GM21381 (cell line): ENCODE measurements around the gene INPP5A.

Experiments used
- ATAC-seq: cut with Tn5 transposase; IDR thresholded peaks from one replicate; pipeline ENCODE4 v1.9.1; 2021; ENCODE audit warnings: mild to moderate bottlenecking, moderate library complexity; ENCODE audit not compliant: unreplicated experiment

The INPP5A gene

GRCh38 chr10:132685101-132685891 lies 147.7 kb downstream of the INPP5A start:
- no peak for ATAC-seq

- no peak for ATAC-seq
Measured at GRCh38 chr10:132685921-132686680, 148.5 kb downstream of the INPP5A start.

DNA sequence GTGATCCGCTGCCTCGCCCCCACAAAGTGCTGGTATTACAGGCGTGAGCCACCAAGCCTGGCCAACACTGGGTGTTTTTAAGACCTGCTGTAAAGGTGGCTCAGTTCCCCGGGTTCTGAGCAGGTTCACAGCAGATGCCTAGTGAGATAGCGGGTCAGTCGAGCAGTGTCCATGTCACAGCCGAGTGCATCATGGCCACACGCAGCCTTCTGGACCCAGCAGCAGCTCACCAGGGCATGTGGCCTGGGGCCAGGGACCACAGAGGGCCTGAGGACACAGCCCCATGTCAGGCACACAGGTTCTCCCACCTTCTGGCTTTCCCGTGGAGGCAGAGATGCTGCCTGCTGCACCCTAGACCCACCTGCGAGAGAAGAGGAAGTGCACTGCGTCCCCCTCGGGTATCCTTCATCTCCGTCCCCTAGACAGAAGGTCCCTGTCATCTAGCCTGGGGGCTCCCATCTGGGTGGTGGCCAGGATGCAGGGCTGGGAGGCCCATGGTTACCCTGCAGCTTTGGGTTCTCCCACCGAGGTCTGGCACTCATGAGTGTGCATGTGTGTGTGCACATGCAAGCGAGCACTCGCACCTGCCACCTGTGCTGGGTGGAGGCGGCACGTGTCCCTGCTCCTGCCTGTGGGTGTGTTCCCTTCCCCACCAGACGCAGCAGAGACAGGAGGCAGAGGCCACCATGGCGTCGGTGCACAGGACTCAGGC lies 149.8 kb downstream of the INPP5A start:
- ATAC-seq: no peak

DNA sequence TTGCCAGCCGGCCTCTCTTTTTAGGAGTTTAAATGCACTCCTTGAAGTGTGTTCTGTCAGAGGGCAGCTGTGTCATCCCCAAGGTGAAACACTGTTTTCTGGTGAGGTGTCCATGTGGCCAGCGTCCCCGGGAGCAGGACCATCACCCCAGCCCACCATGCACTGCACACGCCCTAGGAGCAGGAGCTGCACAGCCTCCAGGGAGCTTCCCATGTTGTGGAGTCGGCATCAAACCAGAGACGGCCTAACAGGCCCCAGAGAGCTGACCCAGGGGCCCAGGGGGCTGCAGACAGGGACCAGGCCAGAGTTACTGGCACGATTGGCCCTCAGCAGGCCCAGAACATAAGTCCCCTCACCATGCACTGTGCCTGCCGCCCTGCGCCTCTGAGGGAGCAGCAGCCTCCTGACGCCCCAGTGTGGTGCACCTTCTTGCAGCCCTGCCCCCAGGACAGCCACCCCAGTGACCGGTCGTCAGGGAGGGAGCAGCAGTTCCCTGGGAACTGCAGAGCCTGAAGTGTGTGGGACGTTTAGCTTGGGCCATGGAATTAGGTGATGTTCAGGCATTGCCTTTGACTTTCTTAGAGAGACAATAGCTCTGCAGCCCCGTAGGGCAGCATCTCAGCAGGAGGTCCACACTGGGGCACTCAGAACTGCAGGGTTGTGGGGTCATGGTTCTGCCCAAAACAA lies 150.4 kb downstream of the INPP5A start:
- no peak for ATAC-seq

DNA sequence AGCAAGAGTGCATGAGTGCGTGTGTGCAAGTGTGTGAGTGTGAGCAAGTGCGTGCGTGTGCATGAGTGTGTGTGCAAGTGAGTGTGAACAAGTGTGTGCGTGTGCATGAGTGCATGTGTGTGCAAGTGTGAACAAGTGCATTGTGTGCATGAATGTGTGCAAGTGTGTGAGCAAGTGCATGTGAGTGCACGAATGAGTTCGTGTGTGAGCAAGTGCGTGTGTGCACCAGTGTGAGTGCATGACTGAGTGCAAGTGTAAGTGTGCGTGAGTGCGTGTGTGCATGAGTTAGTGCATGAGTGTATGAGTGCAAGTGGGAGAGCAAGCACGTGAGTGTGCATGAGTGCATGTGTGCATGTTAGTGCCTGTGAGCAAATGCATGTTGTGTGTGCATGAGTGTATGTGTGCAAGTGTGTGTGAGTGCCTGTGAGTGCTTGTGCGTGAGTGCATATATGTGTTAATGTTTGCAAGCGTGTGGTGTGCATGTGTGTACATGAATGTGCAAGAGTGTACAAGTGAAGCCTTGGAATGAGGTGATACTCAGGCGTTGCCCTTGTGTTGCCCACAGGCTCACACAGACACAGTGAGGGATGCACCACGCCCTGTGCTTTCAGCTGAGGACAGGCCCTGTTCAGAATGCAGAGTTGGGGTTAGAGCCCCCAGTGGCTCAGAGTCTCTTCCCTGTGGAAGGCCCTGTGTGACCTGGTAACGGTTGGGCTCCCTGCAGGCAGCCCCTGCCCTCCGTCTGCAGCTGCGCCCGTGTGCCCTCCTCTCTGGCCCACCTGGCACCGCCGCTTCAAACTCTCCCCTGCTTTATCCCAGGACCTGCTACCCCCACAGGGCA lies 151.2 kb downstream of the INPP5A start:
- ATAC-seq: no peak

GRCh38 chr10:132689721-132690360 lies 152.3 kb downstream of the INPP5A start:
- no peak for ATAC-seq

GRCh38 chr10:132690401-132690800 lies 152.8 kb downstream of the INPP5A start:
- no peak for ATAC-seq

DNA sequence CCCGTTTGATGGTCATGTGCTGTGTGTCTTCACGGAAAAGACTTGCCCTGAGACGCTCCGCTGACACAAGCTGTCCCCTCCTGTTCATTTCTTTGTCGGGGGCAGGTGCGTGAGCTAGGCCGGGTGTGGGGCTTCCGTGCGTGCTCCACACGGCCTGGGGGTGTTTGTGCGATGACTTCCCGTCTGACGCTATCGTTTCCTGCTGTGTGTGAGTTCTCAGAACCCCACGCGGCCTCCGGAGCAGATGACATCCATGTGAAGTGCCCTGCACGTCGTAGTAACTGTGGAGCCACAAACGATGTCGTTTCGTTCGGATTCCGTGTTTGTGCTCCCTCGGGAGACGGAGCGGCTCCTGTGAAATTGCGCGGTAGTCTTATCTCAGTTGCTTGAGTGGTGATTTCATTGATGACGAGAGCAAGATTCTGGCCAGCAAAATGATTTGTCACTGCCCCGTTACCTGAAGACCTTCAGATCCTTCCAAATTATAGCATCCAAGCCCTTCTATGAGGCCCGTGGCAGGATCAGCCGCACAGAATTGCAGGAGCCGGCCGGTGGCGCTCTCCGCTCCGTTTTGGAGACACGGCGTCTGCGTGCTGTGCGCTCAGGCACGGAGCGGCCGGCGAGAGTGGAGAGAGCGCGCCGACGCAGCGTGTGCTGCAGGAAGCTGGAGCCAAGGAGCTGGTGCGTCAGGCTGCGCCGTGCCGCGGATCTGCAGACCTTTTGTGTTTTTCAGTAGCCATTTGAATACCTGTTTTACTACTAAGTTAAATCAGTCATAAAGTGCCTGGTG lies 153.4 kb downstream of the INPP5A start:
- no peak for ATAC-seq

DNA sequence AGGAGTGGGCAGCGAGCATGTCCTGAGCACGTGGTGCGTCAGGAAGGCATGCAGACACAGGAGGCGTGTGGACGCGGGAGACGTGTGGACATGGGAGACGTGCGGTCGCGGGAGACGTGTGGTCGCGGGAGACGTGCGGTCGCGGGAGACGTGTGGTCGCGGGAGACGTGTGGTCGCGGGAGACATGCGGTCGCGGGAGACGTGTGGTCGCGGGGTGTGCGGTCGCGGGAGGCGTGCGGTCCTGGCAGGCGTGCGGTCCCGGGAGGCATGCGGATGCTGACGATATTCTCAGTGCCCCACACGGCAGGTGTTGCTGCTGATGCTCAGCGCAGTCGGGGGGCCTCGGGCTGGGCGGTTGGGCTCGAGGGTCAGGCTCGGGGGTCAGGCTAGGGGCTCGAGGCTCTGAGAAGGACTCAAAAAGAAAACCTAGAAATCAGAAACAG lies 154.1 kb downstream of the INPP5A start:
- ATAC-seq: no peak

DNA sequence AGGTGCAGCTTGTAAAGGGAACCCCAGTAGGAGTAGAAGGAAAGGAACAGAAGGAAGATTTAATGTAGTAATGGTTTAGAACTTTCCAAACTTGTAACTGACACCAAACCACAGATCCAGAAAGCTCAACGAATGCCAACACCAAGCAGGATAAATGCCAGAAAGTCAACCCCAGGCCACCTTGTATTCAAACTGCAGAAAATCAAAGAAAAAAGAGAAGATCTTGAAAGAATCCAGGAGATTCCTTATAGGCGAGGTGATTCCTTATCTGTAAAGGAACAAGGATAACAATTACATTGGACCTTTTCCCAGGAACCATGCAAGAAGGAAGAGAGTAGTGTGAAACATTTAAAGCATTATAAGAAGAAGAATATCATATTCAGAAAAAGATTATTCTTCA lies 154.7 kb downstream of the INPP5A start:
- ATAC-seq: no peak

- ATAC-seq: no peak
Measured at GRCh38 chr10:132693676-132694075, 156.1 kb downstream of the INPP5A start.

DNA sequence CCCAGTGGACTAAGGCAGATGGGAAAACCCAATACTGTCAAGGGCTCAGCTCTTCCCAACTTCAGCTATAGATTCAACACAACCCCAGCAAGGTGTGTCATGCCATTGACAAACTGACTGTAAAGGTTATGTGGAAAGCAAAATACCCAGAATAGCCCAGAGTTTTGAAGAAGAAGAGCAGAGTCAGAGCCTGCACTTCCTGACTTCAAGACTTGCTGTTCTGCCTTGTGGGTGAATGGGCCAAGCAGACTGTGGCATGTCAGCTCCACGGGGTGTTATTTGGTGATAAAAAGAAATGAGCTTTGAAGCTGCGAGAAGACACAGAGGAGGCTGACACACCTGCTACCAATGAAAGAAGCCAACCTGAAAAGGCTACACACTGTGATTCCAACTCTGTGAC lies 158.6 kb downstream of the INPP5A start:
- ATAC-seq: no peak

DNA sequence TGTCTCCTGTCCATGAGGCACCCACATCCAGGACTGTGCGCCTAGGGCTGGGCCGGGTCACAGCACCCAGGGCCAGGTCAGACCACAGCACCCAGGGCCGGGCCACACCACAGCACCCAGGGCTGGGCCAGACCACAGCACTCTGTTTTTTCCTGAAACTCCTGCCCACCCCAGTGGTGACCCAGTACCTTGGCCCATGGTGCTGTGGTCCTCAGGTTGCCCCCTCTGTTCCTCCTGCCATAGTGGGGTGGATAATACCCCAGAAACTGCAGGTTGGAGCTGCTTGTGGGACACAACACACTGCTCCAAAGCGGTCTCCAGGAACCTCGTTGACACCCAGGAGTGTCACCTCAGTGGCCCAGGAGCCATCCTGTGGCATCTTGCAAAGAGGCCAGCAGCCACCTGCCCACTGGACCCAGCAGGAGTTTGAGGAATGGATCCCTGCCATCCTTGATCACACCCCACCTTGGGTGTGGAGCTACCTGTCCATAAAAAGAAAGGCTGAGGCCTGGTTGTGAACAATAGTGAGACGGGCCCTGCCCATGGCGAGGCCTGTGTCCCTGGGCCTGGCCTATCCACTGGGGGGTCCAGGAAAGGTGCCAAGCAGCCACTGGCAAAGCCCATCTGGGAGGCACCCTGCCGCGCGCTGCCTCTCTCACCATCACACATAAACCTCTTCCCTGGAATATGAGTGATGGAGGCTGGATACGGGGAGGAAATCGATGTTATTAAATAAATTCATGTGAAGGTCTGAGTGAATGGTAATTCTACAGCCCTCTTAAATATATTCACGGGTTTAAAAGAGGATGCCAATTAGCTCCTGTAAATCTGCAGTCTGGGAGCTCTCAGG lies 159.4 kb downstream of the INPP5A start:
- no peak for ATAC-seq

DNA sequence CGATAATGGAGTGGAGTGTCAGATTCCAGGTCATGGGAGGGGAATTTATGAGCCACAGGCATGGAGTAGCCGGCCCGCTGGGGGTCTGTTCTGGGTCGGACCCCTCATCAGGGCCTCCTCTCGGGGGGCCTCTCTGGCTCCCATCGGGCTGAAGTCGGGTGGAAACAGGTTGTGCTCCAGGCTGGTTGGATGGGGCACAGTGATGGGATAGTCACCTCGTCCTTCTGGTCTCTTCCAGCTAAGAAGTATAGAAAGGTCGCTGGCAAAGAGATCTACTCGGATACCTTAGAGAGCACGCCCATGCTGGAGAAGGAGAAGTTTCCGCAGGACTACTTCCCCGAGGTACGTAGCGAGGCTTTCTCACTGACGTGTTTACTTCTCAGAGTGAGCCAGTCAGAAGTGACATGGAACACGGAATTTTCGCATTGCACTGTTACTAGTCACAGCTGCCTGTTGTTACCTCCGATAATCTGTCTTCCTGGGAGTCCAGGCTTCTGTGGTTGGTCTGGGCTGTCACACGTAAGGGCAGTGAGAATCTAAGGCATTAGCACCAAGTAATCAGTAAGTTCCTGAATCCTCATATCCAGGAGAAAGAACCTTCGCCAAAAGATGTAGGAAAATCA lies 160.1 kb downstream of the INPP5A start:
- ATAC-seq: no peak

- no peak for ATAC-seq
Measured at GRCh38 chr10:132698211-132698751, 160.7 kb downstream of the INPP5A start.

GRCh38 chr10:132698761-132699391 lies 161.3 kb downstream of the INPP5A start:
- no peak for ATAC-seq
